Tibial artery (tissue), 4 donors: ENCODE data around the gene CRNN.

Experiments used
- DNase-seq, 2 donors: peaks; one replicate each; pipeline ENCODE4 v3.0.0-alpha.2; 2019
- H3K27ac ChIP-seq, 2 donors: fragments of 200-600 bp; sonication (generic) in 1 of 2; 1 replicate in 1 of 2; 2 replicates in 1 of 2; pipeline ENCODE4 v1.5.1; 2018 to 2019; ENCODE audit warnings: mild to moderate bottlenecking in 1 of 2
- H3K27me3 ChIP-seq, 2 donors: fragments of 200-600 bp; sonication (generic) in 1 of 2; one replicate each; pipeline versions ENCODE4 v1.5.1 to v1.6.0; 2016 to 2019
- H3K36me3 ChIP-seq, 3 donors: fragments of 200-600 bp; sonication (generic) in 2 of 3; one replicate each; pipeline ENCODE4 v1.5.1; 2016 to 2019; ENCODE audit warnings: mild to moderate bottlenecking in 2 of 3
- H3K4me1 ChIP-seq, 4 donors: fragments of 200-600 bp; sonication (generic) in 2 of 4; 1 replicate in 3 of 4; 2 replicates in 1 of 4; pipeline ENCODE4 v1.5.1; 2016 to 2019
- H3K4me3 ChIP-seq, 2 donors: fragments of 200-600 bp; sonication (generic) in 1 of 2; 1 replicate in 1 of 2; 2 replicates in 1 of 2; pipeline ENCODE4 v1.5.1; 2018 to 2019; ENCODE audit warnings: mild to moderate bottlenecking in 2 of 2
- H3K9me3 ChIP-seq, 3 donors: fragments of 200-600 bp; sonication (generic) in 1 of 3; one replicate each; pipeline ENCODE4 v1.5.1; 2016 to 2019
- CTCF ChIP-seq, 2 experiments: fragments of 200-600 bp in 1 of 2; fragments of 450-650 bp in 1 of 2; IDR thresholded peaks; one replicate each; pipeline ENCODE4 v1.5.1; 2017 to 2019; ENCODE audit warnings: antibody characterized with exemption in 2 of 2, mild to moderate bottlenecking in 1 of 2, moderate library complexity in 1 of 2
- intact Hi-C: fragments of 100-400 bp; cut with DNase I; formaldehyde crosslinking; loops from one replicate; pipeline ENCODE4 v1.15.0; 2023; ENCODE audit warnings: low total_unique reads

Gene CRNN

GRCh38 chr1:152458384-152459185 is 44.5 kb upstream of the CRNN start:
- DNase-seq, result peak; percentile 79 to 85
- no peak overlapping the region for H3K27ac ChIP-seq
- intact Hi-C loops, result loop anchor here (5.0 kb wide), 1 partner anchor 271 kb away; no protein-coding TSS in a partner anchor
- TF ChIP-seq CTCF (IDR thresholded peaks at IDR 0.05), result peak; percentile 83 to 92
- no peaks in the 10 kb centered on the region for H3K9me3 ChIP-seq
- H3K27me3 ChIP-seq, result peaks cover 0 to 5% of the 10 kb centered on the region in 2 donors
- H3K36me3 ChIP-seq, result no peaks in the 10 kb centered on the region
- no peaks in the 10 kb centered on the region for H3K4me1 ChIP-seq
- no peak overlapping the region for H3K4me3 ChIP-seq

DNA sequence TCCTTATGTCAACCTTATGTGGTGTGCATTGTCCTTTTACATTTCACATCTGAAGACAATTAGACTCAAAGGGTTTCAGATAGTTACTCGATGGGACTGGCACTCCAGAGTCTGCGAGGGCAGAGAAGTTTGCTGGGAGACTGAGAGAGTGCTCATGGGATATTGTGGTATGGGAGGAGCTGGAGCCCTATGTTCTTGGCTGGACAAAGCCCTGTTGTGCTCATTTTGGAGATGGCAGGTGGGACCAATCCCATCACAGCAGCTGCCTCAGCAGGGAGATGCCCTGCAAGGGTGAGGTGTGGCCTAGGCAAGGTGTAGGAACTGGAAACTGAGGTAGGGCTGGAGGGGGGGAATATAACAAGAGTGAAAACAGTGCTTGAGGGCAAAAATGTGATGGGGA is 43.5 kb upstream of the CRNN start:
- peaks cover 0 to 5% of the 10 kb centered on the region in 2 donors for H3K27me3 ChIP-seq
- no peaks in the 10 kb centered on the region for H3K9me3 ChIP-seq
- no peak for TF ChIP-seq CTCF (IDR thresholded peaks at IDR 0.05)
- DNase-seq, result no peak
- H3K4me3 ChIP-seq, result no peak overlapping the region
- H3K4me1 ChIP-seq, result no peaks in the 10 kb centered on the region
- intact Hi-C loops, result loop anchor here (5.0 kb wide), 1 partner anchor 270 kb away; no protein-coding TSS in a partner anchor
- H3K36me3 ChIP-seq, result no peaks in the 10 kb centered on the region
- H3K27ac ChIP-seq, result no peak overlapping the region

- Histone ChIP-seq H3K36me3 (no peaks in the 10 kb centered on the region), H3K27ac (no peak overlapping the region), H3K27me3 (peaks cover 0 to 5% of the 10 kb centered on the region in 2 donors), H3K9me3 (no peaks in the 10 kb centered on the region), H3K4me3 (no peak overlapping the region), H3K4me1 (no peaks in the 10 kb centered on the region)
- no peak for TF ChIP-seq CTCF (IDR thresholded peaks at IDR 0.05)
- intact Hi-C loops, result loop anchor here (5.0 kb wide), 1 partner anchor 270 kb away; no protein-coding TSS in a partner anchor
- DNase-seq, result no peak
Measured at GRCh38 chr1:152457071-152457470, 43.0 kb upstream of the CRNN start.

- H3K27me3 ChIP-seq, result peaks cover 0 to 4% of the 10 kb centered on the region in 2 donors
- no peak overlapping the region for H3K27ac ChIP-seq
- H3K4me1 ChIP-seq, result no peaks in the 10 kb centered on the region
- DNase-seq, result no peak
- no peaks in the 10 kb centered on the region for H3K9me3 ChIP-seq
- no peaks in the 10 kb centered on the region for H3K36me3 ChIP-seq
- TF ChIP-seq CTCF (IDR thresholded peaks at IDR 0.05), result no peak
- intact Hi-C loops, result no loop called here
- H3K4me3 ChIP-seq, result no peak overlapping the region
Measured at GRCh38 chr1:152451254-152451653, 37.2 kb upstream of the CRNN start.

DNA sequence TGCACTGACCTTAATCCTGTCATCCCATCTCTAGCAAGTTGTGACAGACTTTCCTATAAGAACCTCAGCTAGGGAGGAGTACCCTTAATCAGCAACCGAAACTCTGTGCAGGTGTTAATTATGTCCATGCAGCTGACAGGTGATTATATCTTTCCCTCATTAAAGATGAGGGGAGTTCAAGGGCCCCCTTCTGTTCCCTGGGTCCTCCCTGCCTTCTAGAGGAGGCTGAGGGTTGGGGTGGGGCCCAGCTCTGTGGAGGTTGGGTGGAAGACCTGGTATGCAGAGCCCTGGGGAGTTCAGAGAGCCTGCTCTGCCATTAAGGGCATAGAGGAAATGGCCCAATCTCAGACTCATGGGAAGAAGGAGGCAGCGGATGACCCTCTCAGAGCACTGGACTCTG is 35.6 kb upstream of the CRNN start:
- Histone ChIP-seq H3K4me3 (no peak overlapping the region), H3K27ac (no peak overlapping the region)
- intact Hi-C loops, result no loop called here

More for the DNA sequence above, 35.6 kb upstream of the CRNN start:
- no peak for TF ChIP-seq CTCF (IDR thresholded peaks at IDR 0.05)
- Histone ChIP-seq H3K9me3 (no peaks in the 10 kb centered on the region), H3K27me3 (peaks cover 0 to 4% of the 10 kb centered on the region in 2 donors), H3K36me3 (no peaks in the 10 kb centered on the region), H3K4me1 (no peaks in the 10 kb centered on the region)
- no peak for DNase-seq
